ENCODE measurements around the gene PRKN. TPM values are rescaled to one million over a fixed set of nuclear protein-coding genes. Genes with fewer than 3 reads are reported as not detected.

The PRKN gene
- polyA plus RNA-seq, 1 donor from 2014 or later, result 1.2 TPM

DNA sequence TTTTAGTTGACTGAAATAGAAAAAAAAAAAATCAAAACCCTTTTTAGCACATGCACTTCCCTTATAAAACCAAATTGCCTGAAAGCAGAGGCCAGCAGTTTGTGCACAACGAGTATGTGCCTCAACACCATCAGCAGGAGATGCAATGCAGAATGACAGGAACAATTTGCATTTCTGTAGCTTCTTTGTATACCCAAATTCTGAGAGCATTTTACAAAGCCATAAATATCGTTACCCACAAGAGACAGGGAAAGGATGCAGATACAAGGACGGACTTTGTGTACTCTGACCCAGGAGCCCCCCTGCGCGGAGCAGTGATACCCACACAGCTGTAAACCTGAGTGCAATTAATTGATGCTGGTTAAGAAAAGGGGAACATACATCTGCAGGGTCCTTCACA is 285.6 kb downstream of the PRKN start:
- Histone ChIP-seq H3K79me2 (replicated peaks; ENCODE audit: insufficient read depth, low read length) (no peaks in the 10 kb centered on the region), H3K9me2 (ENCODE audit: insufficient read depth, low read length) (no peaks in the 10 kb centered on the region), H2AFZ (ENCODE audit: low read depth, low read length) (no peak overlapping the region), H3F3A (ENCODE audit: insufficient read depth, low read length, poor library complexity, severe bottlenecking) (peaks cover 5% of the 10 kb centered on the region), H3K36me3 (ENCODE audit: insufficient read depth, low read length) (no peaks in the 10 kb centered on the region), H4K20me1 (ENCODE audit: insufficient read depth) (no peaks in the 10 kb centered on the region), H3K9ac (ENCODE audit: low read length) (no peak overlapping the region), H3K4me2 (ENCODE audit: low read length) (no peak overlapping the region), H3K27ac (ENCODE audit: low read length) (no peak overlapping the region), H3K4me3 (ENCODE audit: low read length) (no peak overlapping the region), H3K27me3 (ENCODE audit: insufficient read depth, low read depth, low read length) (no peaks in the 10 kb centered on the region), H3K9me3 (ENCODE audit: low read length) (no peaks in the 10 kb centered on the region)
- TF ChIP-seq EP300 (conservative IDR thresholded peaks at IDR 0.05; ENCODE audit: poor library complexity, severe bottlenecking) (no peak), EZH2 (IDR thresholded peaks at IDR 0.05; ENCODE audit: borderline replicate concordance, insufficient read depth, low read length, poor library complexity, severe bottlenecking) (no peak), POLR2AphosphoS5 (IDR thresholded peaks at IDR 0.05) (no peak), RAD21 (conservative IDR thresholded peaks at IDR 0.05) (no peak), MXI1 (conservative IDR thresholded peaks at IDR 0.05; ENCODE audit: poor library complexity, severe bottlenecking) (no peak)
- TF ChIP-seq, protein P1, sequence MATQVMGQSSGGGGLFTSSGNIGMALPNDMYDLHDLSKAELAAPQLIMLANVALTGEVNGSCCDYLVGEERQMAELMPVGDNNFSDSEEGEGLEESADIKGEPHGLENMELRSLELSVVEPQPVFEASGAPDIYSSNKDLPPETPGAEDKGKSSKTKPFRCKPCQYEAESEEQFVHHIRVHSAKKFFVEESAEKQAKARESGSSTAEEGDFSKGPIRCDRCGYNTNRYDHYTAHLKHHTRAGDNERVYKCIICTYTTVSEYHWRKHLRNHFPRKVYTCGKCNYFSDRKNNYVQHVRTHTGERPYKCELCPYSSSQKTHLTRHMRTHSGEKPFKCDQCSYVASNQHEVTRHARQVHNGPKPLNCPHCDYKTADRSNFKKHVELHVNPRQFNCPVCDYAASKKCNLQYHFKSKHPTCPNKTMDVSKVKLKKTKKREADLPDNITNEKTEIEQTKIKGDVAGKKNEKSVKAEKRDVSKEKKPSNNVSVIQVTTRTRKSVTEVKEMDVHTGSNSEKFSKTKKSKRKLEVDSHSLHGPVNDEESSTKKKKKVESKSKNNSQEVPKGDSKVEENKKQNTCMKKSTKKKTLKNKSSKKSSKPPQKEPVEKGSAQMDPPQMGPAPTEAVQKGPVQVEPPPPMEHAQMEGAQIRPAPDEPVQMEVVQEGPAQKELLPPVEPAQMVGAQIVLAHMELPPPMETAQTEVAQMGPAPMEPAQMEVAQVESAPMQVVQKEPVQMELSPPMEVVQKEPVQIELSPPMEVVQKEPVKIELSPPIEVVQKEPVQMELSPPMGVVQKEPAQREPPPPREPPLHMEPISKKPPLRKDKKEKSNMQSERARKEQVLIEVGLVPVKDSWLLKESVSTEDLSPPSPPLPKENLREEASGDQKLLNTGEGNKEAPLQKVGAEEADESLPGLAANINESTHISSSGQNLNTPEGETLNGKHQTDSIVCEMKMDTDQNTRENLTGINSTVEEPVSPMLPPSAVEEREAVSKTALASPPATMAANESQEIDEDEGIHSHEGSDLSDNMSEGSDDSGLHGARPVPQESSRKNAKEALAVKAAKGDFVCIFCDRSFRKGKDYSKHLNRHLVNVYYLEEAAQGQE (IDR thresholded peaks at IDR 0.05; ENCODE audit: borderline replicate concordance), result no peak

DNA sequence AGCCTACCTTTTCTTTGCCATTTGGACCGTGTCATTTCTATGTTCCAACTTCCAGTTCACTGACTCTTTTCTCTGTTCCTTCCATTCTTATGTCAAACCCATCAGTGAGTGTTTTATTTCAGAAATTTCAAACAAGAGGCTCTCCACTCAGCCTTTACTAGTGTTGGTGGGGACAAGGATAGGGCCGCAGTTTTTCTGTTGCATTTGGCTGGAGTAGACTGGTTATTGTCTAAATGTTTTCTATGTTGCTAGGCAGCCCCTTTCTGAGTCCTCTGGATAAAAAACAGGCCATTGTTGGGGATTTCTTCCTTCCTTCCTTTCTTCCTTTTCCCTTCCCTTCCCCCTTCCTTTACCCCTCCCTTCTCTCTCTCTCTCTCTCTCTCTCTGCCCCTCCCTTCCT is 288.6 kb downstream of the PRKN start:
- H3F3A ChIP-seq (ENCODE audit: insufficient read depth, low read length, poor library complexity, severe bottlenecking), result peaks cover 5% of the 10 kb centered on the region
- H3K9ac ChIP-seq (ENCODE audit: low read length), result no peak overlapping the region
- no peaks in the 10 kb centered on the region for H3K79me2 ChIP-seq (replicated peaks; ENCODE audit: insufficient read depth, low read length)
- H3K27me3 ChIP-seq (ENCODE audit: insufficient read depth, low read depth, low read length), result no peaks in the 10 kb centered on the region
- H3K27ac ChIP-seq (ENCODE audit: low read length), result no peak overlapping the region
- H3K9me3 ChIP-seq (ENCODE audit: low read length), result no peaks in the 10 kb centered on the region
- no peak overlapping the region for H3K4me3 ChIP-seq (ENCODE audit: low read length)
- H4K20me1 ChIP-seq (ENCODE audit: insufficient read depth), result no peaks in the 10 kb centered on the region
- no peak overlapping the region for H3K4me2 ChIP-seq (ENCODE audit: low read length)
- TF ChIP-seq EP300 (conservative IDR thresholded peaks at IDR 0.05; ENCODE audit: poor library complexity, severe bottlenecking) (no peak), SMC3 (conservative IDR thresholded peaks at IDR 0.05; ENCODE audit: poor library complexity) (no peak), TAF1 (IDR thresholded peaks at IDR 0.05; ENCODE audit: low read depth) (no peak), POLR2AphosphoS5 (IDR thresholded peaks at IDR 0.05) (no peak), EZH2 (IDR thresholded peaks at IDR 0.05; ENCODE audit: borderline replicate concordance, insufficient read depth, low read length, poor library complexity, severe bottlenecking) (no peak), RAD21 (conservative IDR thresholded peaks at IDR 0.05) (no peak), MXI1 (conservative IDR thresholded peaks at IDR 0.05; ENCODE audit: poor library complexity, severe bottlenecking) (no peak)
- TF ChIP-seq, protein P1 (IDR thresholded peaks at IDR 0.05; ENCODE audit: borderline replicate concordance), result no peak
- TF ChIP-seq, protein P2, sequence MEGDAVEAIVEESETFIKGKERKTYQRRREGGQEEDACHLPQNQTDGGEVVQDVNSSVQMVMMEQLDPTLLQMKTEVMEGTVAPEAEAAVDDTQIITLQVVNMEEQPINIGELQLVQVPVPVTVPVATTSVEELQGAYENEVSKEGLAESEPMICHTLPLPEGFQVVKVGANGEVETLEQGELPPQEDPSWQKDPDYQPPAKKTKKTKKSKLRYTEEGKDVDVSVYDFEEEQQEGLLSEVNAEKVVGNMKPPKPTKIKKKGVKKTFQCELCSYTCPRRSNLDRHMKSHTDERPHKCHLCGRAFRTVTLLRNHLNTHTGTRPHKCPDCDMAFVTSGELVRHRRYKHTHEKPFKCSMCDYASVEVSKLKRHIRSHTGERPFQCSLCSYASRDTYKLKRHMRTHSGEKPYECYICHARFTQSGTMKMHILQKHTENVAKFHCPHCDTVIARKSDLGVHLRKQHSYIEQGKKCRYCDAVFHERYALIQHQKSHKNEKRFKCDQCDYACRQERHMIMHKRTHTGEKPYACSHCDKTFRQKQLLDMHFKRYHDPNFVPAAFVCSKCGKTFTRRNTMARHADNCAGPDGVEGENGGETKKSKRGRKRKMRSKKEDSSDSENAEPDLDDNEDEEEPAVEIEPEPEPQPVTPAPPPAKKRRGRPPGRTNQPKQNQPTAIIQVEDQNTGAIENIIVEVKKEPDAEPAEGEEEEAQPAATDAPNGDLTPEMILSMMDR (IDR thresholded peaks at IDR 0.05; ENCODE audit: poor library complexity, severe bottlenecking), result no peak
- no peak overlapping the region for H2AFZ ChIP-seq (ENCODE audit: low read depth, low read length)
- no peaks in the 10 kb centered on the region for H3K36me3 ChIP-seq (ENCODE audit: insufficient read depth, low read length)
- no peaks in the 10 kb centered on the region for H3K9me2 ChIP-seq (ENCODE audit: insufficient read depth, low read length)

Data from neural cell (in vitro differentiated cells).